Stimulated activated CD8-positive, alpha-beta memory T cell treated with anti-CD3 and anti-CD28 coated beads, Interleukin-7, amount 100 ng/mL, for 1 hour (primary cell): Measurements from ENCODE around the gene TPPP3.

Experiments used
- DNase-seq, 2 donors: peaks; one replicate each; pipeline ENCODE4 v3.0.0-alpha.2; 2020; ENCODE audit warnings: low read depth in 2 of 2

TPPP3 gene

DNA sequence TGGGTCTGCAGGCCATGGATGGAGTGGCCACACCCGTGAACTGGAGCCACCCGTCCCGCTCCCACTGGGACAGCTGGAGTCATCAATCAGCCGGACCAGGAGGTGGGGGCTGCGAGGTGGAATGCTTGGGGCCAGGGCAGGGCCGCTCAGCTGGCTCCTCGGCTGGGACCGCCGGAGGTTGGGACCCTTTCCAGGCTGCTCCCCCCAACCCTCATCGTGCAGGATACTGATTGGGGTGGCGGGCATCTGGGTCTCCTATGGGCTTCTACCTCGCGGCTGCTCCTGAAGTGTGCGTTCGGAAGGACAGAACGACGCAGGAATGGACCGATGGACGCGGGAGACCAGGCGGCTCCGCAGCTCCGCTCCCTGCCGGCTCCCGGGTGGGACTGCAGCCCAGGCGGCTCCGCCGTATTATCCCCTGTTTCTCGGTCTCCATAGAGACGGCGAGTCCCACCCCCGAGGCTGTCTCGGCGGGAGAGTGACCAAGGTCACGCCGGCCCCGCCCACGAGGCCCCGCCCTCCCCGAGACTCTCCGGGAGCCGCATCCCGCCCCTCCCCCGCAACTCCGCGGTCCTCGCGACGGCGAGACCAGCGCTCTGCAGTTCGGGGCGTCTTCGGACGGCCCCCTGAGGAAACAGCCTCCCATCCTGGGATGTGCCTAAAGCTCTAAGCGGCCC is at the start of gene TPPP3:
Gene TPPP3, minus strand, starts transcription at position 388 of the 677 bp plus-strand sequence. CDS start 2,387 bp downstream, outside the sequence.
- no peak for DNase-seq

- no peak for DNase-seq
Observed at GRCh38 chr16:67442581-67443255, 49.4 kb upstream of the TPPP3 start.

DNA sequence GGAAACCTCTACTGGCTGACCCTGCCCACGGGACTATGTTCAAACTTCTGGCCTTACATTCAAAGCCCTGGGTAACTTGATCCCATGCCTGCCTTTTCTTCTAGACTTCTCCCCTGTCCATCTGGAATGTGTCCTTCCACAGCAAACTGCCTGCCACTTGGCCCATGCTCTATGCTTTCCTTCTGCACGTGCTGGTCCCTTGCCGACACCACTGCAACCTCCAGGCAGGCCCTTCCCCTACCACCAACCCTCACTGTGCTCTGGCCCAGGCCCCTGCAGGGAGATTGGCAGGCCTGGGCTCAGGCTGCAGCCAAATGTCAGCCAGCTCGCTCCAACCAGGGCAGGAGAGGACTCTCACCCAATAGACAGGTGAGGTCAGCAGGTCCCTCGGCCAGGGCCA is 48.6 kb upstream of the TPPP3 start:
- no peak for DNase-seq

GRCh38 chr16:67441271-67441753 is 48.0 kb upstream of the TPPP3 start:
- DNase-seq = no peak

GRCh38 chr16:67438824-67439393 is 45.6 kb upstream of the TPPP3 start:
- DNase-seq = no peak

DNA sequence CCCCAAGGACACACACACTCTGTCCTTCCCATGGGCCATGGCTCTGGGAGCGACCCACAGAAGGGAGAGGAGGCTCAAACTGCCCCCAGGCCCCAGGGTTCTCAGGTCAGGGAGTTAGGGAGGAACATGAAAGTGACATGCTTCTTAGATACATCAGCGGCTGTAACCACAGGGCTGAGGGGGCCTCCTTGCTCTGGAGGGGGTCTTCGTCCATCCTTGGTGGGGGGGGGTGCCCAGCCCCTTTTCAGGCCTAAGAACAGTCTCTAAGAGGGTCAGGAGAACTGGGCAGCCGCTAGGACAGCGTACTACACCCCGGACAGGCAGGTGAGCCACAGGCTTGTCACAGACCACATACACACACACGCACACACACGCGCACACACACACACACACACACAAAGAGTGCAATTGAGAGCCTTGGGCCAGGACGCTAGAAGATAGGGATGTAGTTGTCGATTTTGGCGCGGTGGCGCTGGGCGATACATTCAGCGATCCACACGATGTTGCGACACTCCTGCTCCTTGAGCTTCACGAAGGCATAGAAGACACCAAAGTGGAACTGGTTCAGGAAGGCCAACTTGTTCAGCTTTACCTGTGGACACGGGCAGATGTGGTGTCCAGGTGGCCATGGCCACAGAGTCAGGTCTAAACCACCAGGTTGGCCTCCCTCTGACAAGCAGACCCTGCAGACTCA is 44.9 kb upstream of the TPPP3 start:
- DNase-seq = no peak

GRCh38 chr16:67437513-67437912 is 44.2 kb upstream of the TPPP3 start:
- no peak for DNase-seq

DNA sequence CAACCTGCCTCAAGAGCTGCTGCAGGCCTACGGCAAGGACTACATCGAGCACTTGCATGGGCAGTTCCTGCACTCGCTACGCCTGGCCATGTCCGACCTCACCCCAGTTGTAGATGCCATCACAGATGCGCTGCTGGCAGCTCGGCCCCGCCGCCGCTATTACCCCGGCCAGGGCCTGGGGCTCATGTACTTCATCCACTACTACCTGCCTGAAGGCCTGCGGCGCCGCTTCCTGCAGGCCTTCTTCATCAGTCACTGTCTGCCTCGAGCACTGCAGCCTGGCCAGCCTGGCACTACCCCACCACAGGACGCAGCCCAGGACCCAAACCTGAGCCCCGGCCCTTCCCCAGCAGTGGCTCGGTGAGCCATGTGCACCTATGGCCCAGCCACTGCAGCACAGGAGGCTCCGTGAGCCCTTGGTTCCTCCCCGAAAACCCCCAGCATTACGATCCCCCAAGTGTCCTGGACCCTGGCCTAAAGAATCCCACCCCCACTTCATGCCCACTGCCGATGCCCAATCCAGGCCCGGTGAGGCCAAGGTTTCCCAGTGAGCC is 43.4 kb upstream of the TPPP3 start:
- DNase-seq = no peak

DNA sequence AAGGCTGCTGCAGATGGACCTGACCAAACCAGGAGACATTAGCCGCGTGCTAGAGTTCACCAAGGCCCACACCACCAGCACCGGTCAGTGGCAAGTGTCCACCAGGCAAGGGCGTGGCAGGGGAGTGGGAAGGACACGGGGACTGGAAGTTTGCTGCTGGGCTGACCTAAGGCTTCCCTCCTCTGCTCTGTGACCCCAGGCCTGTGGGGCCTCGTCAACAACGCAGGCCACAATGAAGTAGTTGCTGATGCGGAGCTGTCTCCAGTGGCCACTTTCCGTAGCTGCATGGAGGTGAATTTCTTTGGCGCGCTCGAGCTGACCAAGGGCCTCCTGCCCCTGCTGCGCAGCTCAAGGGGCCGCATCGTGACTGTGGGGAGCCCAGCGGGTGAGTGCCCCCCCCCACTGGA is 42.5 kb upstream of the TPPP3 start:
- no peak for DNase-seq

DNA sequence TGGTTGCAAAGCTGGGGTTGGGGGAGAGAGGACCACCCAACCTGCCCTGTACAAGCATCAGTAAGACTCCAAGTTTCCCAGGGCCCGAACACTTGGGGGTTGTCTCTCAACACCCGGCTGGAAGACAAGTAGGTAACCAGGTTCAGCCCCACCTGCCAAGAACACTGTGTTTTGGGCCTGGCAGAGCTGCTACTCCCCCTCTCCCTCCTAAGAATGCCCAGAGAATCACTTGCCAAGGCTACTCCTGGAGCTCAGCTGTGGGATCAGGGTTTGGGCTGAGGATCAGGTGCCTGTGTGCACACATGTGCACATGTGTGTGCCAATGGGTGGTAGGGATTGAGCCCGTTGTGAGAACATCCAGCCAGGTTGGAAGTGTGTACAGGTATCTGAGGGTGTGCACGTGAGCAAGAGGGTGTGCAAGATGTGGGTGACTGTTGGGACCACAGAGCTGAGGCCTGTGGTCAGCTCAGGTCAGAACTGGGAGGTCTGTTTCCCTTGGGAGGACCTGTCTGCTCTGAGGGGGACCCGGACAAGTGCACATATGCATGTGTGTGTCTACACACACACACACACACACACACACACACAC is 39.9 kb upstream of the TPPP3 start:
- no peak for DNase-seq

DNA sequence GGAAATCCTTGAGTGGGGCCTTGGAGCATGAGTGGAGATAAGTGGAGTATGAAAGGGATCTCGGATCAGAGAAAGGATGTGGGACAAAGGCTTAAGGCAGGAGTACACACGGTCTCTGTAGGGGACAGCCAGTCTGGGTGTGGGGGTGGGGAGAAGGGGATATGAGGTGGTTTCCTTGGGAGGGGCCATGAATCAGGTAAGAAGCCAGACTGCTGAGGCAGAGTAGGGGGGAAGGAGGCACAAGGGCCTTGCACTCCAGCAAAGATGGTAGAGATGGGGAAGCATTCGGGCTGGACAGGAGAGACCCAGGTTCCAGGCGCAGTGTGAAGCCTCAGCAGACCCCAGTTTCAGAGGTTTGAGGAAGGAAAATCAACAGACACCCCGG is 39.2 kb upstream of the TPPP3 start:
- no peak for DNase-seq

DNA sequence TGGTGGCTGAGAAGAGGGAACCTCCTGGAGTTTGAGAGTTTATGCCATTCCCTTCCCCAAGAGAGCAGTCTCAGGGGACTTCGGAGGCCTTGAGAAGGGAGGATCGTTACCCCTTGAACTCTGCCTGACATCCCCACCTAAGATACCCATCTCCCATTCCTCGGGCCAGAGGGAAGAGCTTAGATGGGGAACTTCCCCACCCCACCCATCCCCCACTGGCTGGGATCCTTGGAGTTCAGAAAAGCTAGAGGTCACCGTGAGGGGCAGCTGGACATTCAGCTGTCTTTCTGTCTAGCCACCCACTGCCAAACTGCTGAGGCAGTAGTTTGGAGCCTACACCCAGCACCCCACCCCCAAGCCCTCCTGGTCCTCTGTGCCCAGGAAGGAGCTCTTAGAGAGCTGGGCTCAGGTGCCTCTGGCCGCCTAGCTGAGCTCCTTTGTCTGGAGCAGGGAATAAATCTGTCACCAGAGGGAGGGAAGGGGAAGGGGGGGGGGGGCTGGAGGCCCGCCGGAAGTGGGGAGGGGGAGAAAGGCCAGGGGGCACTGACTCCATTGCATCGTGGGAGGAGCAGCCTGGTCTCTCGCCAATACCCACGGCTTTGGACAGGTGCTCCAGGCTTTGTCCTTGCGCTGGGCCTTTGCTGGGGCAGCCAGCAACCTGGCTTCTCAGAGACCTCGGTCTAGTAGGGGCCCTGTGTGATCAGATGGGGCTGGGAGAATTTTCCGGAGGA is 38.6 kb upstream of the TPPP3 start:
- no peak for DNase-seq

DNA sequence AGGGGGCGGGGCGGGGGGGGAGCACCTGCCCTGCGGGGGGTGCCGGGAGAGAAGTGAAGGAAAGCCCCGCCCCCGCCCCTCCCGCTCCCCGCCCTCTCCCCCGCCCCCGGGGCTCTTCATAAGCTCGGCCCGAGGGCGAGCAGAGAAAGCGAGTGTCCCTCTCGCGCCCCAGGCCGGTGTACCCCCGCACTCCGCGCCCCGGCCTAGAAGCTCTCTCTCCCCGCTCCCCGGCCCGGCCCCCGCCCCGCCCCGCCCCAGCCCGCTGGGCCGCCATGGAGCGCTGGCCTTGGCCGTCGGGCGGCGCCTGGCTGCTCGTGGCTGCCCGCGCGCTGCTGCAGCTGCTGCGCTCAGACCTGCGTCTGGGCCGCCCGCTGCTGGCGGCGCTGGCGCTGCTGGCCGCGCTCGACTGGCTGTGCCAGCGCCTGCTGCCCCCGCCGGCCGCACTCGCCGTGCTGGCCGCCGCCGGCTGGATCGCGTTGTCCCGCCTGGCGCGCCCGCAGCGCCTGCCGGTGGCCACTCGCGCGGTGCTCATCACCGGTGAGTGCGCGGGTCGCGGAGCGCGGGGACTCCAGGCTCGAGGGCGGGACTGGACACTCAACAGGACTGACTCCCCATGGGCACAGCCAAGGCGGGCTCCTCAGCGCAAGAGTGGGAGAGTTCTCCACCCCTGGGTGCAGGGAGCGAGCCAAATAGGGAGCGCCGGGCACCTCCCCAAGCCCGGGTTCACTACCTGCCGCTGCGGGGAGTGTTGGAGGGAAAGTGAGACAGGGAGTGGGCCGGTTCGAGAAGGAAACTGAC is 37.9 kb upstream of the TPPP3 start, which contains the start of gene HSD11B2:
Gene HSD11B2, plus strand, starts transcription at position 145 of the 798 bp plus-strand sequence. Its CDS starts 128 bp downstream, at position 273.
- no peak for DNase-seq

DNA sequence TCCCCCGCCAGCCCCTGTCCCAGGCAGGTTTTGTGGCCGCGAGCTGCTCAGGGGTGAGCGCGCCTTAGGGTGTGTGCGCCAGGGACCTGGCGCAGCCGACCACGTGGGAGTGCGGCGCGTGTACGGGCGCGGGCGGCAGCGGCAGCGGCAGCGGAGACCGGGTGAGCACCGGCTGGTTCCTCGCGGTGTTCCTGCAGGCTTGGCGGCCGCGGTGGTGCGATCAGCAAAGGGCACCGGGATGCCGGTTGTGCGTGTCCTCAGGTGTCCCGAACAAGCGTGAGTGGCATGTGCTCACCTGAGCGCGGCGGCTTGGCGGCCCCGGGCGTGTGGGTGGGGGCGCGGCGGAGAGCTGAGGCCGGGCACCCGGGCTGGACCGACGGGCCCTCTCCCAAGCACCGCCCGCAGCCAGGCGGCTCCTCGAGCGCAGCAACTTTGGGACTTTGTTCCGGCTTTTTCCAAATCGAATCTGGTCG is 37.2 kb upstream of the TPPP3 start:
- no peak for DNase-seq

DNA sequence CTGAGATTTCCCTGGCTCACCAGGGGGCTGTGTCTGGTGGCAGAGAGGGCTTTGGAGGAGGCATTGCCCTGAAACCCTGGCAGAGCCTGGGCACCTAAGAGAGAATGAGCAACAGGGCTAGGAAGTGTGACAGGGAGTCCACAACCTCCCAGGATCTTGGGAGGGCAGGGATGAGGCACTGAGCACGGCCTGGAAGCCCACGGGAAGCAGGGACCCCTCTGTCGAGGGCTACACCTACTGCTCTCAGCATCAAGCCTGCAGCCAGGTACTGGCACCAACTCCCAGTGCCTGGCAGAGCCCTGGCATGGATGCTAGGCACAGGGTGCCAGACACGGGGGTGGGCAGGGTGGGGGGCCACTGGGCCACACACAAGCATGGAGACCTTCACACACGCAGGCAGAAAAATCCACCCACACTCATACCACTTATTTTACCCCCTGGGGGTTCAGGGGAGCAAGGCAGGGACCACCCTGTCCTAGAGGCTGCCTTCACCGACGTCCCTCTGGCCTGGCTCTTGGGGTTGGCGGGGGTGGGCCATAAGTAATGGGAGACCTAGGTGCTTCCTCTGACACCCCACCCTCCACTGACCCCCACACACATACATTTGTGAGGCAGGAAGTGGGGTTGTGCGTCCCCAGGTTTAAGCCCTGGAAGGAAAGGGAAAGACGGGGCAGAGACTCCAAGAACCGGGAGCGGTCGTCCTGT is 36.7 kb upstream of the TPPP3 start:
- no peak for DNase-seq

GRCh38 chr16:67429053-67429798 is 35.9 kb upstream of the TPPP3 start:
- DNase-seq = no peak

DNA sequence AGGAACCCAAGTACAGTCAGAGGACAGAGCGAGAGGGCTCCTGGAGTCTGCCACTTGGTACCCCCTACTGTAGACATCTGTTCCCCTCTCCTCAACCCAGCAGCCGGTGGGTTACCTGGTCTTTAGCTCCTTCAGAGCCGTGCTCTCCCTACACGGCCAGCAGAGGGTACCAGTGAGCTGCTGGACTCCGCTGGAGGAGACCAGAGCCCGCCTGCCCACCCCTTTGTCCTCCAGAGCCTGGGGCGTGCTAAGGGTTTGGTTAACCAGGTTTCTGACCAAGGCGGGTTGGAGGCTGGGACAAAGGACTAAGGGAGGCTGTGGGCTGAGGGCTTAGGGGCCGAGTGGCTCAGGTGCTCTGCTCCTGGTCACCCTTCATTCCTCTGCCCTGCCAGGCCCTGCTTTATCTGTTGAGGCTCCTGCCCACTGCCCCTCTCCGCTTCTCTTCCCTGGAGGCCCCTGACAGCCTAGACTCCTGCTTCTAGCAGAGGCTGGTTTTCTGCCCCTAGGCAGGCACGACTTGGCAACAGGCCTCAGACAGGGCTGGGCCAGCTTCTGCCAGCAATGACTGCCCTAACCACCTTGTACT is 34.9 kb upstream of the TPPP3 start:
- no peak for DNase-seq

- no peak for DNase-seq
Observed at GRCh38 chr16:67426950-67427349, 33.7 kb upstream of the TPPP3 start.
